ENCODE measurements around the gene ARL14EP.

ARL14EP gene

GRCh38 chr11:30328681-30329080 lies 5.8 kb downstream of the ARL14EP start:
- no peak for DNase-seq

GRCh38 chr11:30329150-30329940 lies 6.4 kb downstream of the ARL14EP start:
- DNase-seq = no peak

GRCh38 chr11:30333405-30333804 lies 10.5 kb downstream of the ARL14EP start:
- no peak for DNase-seq

DNA sequence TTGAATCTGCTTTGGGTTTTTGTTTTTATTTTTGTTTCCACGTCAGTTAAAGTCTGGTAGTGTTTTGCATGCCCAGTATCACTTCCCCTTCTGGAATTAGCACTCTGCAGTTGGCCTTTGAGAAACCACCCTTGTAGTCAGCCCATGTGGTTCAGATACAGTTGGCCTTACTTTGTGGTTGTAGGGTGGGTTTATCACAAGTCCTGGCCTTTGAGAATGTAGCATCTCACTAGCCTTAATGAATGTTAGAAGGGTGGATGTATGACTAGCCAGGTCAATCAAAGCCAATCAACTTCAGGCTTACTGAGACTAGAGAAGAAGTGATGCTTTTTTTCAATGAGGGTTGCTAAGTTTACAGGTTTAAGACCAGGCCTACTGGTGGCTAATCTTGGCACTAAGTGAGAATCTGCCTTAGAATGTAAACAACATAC lies 19.8 kb downstream of the ARL14EP start:
- DNase-seq = no peak

DNA sequence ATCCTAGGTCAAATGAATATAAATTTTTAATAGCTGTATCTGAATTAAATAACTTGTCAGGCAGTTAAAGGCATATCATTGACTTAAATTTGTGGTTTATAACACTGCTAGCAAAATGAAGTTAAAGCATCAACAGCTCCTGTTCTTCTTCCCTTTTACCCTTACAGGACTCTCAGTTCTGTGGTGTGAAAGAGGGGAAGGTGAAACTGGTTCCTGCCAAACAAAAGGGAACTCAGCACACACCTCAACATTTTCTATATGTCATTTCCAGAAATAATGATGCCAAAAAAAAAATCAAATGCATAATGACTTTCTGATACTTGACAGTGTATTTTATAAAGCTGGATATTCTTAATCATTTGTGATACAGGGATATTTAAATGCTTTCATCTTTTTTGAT lies 21.2 kb downstream of the ARL14EP start:
- no peak for DNase-seq

GRCh38 chr11:30345644-30346043 lies 22.7 kb downstream of the ARL14EP start:
- no peak for DNase-seq

- DNase-seq = no peak
Measured at GRCh38 chr11:30346068-30346688, 23.3 kb downstream of the ARL14EP start.

DNA sequence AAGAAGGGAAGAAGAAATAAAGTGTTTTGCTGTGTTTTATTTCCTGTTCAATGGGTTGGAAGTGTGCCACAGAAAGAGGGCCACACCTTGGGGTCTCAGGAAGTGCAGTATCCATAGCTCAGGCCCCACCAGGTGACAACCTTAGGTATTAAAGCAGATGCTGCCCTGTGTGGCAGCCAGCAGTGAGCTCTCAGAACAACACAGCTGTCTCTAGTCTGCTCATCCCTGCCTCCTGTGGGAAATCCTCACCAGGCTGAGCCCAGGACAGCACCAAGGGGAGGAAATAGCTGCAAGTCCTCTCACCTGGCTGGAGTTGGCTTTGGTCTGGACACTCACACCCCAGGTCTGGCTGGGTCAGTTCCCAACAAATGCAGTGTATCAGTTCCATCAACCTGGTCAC lies 25.1 kb downstream of the ARL14EP start:
- no peak for DNase-seq

DNA sequence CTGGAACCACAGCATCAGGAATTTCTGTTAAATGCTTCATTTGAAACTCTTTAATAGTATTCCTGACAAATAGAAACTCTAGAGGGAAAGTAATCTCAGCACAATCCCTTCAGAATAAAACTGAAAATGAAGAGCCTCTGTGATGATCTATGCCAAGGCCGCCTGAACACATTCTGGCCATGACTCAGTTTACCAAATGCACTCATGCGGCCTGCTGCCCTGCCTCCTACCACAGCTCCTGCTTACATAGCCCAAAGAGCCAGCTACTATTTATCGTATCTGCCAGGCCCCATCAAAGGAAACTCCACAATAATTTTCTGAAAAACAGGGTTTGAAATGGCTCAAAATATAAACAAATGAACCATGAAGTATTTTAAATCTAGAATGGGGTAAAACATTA lies 27.0 kb downstream of the ARL14EP start:
- no peak for DNase-seq

GRCh38 chr11:30350384-30350783 lies 27.5 kb downstream of the ARL14EP start:
- no peak for DNase-seq

DNA sequence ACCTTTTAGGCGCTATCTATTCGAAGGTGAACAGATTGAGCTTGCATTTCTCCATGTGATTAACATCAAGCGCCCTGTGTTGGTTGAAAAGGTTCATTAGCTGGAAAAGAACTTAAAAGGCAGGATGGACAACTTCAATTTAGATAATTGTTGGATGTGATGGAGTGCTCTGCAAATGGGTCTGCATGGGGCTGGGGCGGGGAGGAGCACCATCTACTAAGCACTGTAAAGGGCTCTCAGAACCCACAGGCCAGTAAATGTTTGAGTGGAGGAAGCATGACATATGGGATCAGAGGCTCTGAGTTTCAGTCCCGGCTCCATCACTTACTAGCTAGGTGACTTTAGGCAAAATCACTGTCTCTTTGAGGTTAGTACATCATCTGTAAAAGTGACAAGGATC lies 28.2 kb downstream of the ARL14EP start:
- DNase-seq = no peak

DNA sequence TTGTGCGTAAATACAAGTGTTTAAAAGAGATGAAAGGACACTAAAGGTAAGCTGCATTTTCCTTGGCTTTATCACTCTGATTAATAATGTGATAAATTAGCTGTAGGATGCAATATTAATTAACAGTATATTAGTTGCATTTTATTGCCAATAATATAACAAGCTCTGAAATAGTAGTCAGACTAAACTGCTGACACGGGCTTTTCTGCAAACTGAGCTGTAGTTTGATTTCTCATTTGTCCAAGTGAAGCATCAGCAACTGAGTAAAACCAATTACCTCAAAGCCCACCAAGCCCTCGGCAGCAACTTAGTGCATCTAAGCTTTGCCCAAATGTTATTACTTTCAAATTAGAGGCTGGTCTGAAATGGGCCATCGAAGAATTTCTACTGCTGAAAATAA lies 33.5 kb downstream of the ARL14EP start:
- DNase-seq = no peak

DNA sequence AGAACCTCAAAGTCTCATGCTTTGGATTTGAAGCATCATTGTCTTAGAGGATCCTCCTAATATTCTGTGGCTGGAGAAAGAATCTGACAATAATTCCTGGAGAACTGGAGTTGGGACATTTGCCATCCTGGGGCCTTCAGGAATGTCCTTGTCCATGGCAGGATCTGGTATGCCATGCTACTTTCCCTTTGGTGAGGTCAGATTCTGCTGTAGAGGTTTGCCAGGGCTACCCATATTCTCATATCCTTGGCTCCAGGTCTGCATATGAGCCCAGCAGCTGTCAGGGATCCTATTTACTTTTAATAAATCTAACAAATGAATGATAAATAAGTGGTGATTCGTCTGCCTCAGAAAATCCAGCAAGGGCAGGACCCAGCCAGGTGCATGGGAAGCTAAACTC lies 35.0 kb downstream of the ARL14EP start:
- no peak for DNase-seq

DNA sequence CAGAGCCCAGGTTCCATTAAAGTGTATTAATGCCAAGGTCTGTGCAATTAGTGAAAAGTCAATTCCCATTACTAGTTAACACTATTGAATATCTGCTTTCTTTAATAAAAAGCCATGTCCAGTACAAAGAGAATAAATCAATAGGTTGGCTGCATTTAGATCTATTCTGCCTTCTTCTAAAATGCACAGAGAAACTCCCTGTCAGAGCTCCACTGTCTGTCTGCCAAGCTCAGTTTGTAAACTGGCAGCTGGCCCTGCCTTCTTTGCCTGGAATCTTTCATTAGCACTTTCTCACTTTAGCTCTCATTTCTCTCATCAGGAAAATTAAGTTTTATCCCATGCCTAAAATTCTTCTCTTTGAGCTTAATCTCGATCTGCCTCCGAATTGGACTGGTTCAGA lies 35.6 kb downstream of the ARL14EP start:
- peak in 1 of 14 donors; percentile 13 for DNase-seq

DNA sequence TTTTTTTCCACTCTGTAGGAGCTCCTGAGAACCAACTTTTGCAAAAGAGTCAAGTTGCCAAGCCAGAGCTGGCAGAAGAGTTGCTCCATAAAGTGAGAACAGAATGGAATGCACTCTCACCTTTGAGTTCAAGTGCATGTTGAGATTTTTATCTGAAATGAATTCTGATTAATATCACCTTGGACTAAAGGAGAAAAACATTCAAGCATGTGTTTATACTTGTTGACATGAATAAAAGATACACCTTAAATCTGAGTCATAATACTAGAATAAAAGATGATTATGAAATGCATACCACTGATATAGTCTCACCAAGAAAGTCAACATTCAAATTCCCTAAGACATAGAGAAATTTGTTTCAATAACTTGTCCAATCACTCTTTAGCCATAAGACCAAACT lies 37.8 kb downstream of the ARL14EP start:
- DNase-seq = no peak

- DNase-seq = no peak
Measured at GRCh38 chr11:30364139-30364836, 41.4 kb downstream of the ARL14EP start.

GRCh38 chr11:30364837-30365482 lies 42.1 kb downstream of the ARL14EP start:
- DNase-seq = no peak

DNA sequence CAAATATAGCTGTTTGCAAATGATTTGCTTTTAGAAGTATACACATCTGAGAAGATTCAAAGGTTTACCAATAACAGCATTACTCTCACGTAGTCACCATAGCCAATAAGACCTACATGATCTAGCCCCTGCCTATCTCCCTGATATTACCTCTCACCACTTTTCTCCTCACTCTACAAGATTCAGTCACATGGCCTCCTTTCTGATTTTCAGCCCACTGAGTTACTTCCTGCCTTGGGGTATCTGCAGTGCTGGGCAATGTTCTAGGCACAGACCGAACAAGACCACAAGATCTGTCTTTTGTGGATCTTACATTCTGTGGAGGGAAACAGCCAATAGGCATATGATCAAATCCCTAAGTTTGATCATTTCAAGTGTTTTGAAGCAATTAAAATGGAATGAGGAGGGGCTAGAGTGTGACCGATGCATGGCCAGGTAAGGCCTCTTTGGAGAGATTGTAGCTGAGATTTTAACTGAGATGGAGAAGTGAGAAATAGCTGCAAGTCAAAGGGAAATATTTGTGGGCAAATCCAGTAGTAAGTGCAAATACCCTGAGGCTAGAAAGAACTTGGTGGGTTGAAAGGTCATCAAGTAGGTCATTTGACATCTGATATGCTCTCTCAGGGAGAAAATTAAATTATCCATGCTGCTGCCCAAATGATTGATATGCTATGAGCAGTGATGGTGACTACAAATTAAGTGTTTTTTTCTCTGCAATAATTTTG lies 43.1 kb downstream of the ARL14EP start:
- DNase-seq = no peak

GRCh38 chr11:30368394-30368793 lies 45.5 kb downstream of the ARL14EP start:
- no peak for DNase-seq

DNA sequence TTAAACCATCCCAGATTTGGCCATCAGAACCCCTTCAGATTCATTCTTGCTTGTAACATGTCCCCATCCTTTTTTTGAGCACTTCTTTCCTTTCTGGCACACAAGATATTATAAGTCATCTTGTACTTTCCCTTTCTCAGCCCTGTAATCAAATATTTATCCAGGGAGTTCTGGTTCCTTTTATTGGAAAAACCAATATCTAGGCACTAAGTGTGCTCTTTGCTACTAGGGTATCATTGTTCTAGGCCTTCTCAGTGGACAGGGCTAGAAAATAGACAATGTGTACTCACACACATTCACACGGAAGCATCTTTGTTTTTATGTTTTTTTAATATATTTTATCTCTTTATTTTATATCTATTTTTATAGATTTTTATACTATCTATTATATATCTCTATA lies 47.3 kb downstream of the ARL14EP start:
- no peak for DNase-seq

GRCh38 chr11:30377347-30377746 lies 54.4 kb downstream of the ARL14EP start:
- no peak for DNase-seq

GRCh38 chr11:30380846-30381245 lies 57.9 kb downstream of the ARL14EP start:
- DNase-seq = no peak
